HG03565 (cell line): Measurements from ENCODE around the gene KLHL30.

Experiments used
- ATAC-seq: cut with Tn5 transposase; IDR thresholded peaks from one replicate; pipeline ENCODE4 v1.9.1; 2021; ENCODE audit warnings: mild to moderate bottlenecking, moderate library complexity; ENCODE audit not compliant: unreplicated experiment

The KLHL30 gene

DNA sequence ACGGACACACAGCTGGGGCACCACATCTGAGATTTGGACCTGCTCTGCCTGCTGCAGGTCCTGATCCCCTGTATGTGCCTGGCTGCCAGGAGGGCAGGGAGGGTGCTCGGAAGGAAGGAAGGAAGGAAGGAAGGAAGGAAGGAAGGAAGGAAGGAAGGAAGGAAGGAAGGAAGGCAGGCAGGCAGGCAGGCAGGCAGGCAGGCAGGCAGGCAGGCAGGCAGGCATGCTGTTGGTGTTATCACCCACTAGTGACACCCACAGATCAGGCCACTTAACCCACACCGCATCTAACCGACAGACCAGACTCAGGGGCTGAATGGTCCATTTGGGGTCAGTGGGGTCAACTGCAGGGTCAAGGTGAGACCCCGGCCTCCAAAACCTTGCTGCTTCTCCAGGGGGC lies 5.8 kb downstream of the KLHL30 start:
- no peak for ATAC-seq

DNA sequence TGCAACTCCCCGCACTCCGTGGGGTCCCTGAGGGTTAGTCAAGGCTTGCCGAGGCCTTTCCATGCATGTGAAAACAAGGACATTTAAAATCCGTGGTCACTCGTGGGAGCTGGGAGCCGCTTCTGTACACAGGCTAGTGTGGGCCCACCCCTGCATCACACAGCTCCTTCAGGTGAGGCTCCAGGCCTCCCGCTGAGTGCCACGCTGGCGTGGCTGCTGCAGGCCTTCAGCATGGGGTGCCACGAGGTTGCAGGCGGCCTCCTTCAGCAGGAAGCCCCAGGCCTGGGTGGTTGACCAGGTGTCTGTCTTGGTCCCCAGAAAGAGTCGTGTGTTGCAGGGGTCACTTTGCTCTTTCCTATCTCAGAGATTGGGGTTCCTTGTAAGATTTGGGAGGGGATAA lies 6.6 kb downstream of the KLHL30 start:
- ATAC-seq: no peak

DNA sequence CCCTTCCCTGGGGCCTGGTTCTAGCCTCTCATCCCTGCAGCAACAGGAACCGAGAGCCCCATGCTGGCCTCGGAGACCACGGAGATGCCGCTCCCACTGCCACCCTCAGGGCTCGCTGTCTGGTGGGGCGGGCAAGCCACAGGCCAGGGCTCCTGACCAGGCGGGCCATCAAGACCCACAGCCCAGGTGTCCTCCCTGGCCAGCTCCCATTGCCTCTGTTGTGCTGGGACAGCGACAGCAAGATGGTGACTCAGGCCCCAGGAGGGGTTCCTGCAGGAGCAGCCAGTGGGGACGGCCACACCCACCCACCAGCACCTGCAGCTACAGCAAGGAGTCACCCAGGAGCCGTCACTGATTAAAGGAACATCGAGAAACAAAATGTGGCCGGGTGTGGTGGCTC lies 7.4 kb downstream of the KLHL30 start:
- no peak for ATAC-seq

DNA sequence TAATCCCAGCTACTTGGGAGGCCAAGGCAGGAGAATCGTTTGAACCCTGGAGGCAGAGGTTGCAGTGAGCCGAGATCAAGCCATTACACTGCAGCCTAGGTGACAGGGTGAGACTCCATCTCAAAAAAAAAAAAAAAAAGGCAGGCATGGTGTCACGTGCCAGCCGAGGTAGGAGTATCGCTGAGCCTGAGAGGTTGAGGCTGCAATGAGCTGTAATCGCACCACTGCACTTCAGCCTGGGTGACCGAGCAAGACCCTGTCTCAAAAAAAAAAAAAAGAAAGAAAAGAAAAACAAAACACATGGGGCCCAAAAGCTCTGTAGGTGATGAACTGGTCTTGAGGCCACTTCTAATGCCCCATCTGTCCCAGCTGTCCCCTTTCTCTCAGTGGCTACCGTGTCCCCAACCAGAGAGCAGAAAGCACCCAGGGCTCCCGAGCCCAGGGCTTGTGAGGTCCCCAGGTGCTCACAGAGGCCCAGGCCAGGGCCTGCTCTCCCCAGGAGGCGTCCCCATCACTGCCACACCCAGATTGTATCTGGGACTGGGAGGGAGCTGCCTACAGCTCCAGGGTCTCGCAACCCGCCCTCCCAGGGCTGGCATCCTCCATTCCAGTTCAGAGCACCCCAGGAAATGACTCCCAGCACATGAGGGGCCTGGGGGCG lies 8.5 kb downstream of the KLHL30 start:
- ATAC-seq: no peak

DNA sequence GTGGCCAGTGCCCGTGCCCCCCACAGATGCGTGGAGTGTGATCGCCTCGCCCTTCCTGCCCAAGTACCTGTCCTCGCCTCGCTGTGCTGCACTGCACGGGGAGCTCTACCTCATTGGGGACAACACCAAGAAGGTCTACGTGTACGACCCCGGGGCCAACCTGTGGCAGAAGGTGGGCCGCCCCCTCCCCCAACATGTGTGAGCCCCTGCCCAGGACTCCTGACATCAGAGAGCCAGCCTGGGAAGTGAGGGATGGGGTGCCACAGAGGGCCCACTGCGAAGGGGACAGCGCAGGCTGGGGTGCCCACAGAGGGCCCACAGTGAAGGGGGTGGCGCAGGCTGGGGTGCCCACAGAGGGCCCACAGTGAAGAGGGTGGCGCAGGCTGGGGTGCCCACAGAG lies 10.5 kb downstream of the KLHL30 start:
- no peak for ATAC-seq

DNA sequence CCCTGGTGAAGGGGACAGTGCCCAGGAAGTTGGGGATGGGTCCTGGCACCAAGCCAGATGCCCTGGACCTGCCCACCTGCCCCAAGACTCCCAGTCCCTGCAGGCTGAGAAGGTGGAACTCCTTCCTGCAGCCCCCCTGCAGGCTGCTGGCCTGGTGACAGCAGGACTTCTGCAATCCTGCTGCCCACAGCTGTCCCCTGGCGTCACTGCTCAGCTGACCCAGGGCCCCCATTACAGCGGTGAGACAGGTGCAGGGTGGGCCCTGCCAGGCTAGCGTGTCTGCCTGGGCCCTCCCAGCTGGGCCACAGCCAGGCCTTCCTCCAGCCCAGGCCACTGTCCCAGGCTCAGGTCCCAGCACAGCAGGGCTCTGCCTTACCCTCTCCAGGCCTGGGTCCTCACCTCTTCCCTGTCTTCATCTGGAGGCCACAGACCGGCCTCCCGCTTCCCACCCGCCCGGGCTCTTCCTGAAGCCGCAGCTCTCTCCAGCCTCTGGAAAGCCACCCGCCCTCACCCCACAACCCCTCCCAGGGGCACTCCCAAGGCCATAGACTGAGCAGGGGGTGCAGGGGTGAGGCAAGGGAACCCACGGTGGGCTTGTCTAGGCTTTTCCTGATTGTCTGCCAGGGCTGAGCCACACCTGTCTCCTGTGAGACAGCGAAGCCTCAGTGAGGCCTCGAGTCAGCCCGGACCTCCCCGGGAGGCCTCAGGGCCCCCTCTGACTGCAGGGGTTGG lies 11.5 kb downstream of the KLHL30 start:
- no peak for ATAC-seq

DNA sequence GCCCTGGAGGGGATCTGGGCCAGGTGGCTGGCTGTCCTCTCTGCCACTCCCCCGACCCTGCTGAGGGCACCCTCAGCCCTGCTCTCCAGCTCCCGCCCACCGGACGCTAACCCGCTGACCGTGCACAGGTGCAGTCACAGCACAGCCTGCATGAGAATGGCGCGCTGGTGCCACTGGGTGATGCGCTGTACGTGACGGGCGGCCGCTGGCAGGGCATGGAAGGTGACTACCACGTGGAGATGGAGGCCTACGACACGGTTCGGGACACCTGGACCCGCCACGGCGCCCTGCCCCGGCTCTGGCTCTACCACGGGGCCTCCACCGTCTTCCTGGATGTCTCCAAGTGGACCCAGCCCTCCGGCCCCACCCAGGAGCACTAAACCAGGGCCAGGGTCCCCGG lies 12.2 kb downstream of the KLHL30 start:
- no peak for ATAC-seq

DNA sequence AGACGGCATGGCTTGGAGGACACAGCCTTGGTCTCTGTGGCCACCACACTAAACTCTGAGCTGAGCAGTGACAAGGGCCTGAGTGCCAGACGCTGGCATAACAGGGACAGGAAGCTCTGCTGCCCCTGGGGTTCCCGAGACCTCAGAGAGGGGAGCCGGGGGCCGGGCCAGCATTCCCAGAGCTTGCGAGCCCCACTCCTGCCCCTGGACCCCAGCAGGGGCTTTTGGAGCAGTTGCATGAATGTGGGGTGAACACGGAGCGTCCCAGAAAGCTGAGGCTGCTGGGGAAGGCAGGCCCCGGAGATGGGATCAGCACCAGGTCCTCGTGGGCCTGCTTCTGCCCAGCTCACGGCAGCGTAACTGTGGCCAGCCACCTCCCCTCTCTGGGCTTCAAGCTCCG lies 12.7 kb downstream of the KLHL30 start:
- no peak for ATAC-seq

DNA sequence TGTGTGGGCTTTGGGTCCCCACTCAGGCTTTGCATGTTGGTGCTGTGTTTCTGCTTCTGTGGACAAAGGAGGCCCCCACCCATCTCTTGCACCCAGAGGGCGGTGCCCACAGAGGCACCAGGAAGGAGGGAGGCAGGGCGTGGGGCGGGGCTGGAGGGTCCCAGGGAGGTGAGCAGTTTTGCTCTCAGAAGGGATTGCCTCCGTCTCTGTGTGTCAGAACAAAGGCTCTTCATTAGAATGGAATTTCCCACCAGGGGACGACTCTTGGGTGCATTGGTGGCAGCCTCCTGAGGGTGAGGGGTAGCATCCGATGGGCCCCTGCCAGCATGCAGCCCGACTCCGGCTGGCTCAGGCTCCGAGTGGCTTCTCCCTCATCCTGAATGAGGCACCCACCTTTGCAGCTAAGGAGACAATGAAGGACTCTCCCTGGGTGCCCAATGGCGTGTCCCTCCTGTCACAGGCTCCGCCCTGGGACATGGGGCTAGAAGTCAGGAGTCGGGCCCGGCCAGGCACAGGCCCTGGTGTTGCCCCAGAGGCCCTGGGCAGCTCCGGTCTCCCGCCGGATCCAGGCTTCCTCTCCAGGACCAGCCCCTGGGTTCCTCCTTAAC lies 13.3 kb downstream of the KLHL30 start:
- ATAC-seq: no peak

DNA sequence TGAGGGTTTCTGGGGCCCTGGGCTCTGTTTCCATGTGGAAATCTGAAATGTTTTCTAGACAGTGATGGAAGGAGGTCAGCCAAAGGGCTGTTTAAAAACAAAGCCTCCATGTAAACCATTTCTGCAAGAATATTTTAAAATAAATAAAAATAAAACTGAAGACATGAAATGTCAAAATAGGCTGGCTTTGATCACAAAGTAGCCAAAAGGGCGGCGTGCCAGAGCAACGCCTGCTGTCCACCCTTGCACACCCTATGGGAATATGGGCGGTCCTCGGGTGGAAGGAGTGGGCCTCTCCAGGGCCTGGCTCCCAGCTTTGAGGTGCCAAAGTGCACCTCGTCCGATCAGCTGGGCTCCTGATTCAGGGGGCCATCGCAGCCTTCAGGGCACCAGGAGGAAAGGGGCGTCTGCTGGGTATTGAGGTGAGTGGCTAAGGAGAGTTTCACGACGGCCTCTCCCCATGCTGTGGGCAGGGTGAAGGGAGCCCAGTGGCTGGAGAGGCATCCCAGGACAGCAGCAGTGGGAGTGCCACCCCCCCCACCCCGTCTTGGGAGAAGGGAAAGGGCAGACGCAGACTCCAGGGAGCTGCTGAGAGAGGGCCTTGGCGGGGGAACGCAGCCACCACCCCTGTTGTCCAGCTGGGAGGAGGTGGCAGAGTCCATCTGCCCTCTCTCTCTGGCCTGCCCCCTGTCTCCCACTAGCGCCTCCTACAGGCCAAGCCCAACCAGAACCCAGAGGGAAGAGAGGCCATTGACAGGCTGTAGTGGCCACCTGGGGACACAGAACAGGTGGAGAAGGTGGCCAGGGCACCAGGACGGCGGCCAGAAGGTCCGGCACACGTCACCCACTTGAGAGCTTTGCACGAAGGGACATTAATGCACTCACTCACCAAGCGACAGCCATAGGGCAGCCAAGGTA lies 14.6 kb downstream of the KLHL30 start:
- ATAC-seq: no peak

DNA sequence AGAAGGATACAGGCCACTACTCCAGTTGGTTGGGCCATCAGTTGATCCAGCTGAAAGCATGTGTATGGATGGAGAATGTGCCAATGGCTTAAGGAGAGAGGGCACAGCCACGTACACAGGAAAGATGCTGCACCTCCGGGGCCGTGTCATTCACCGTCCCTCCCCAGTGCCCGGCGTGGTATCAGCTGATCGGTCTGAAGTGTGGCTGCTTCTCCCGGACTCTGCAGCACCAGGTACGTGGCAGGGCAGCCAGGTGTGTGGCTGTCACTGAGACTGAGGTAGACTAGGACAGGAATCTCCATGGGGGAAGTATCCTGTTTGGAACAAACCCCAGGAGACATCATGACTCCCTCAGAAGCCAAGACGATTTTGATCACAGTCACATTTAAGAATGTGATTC lies 16.1 kb downstream of the KLHL30 start:
- ATAC-seq: no peak

DNA sequence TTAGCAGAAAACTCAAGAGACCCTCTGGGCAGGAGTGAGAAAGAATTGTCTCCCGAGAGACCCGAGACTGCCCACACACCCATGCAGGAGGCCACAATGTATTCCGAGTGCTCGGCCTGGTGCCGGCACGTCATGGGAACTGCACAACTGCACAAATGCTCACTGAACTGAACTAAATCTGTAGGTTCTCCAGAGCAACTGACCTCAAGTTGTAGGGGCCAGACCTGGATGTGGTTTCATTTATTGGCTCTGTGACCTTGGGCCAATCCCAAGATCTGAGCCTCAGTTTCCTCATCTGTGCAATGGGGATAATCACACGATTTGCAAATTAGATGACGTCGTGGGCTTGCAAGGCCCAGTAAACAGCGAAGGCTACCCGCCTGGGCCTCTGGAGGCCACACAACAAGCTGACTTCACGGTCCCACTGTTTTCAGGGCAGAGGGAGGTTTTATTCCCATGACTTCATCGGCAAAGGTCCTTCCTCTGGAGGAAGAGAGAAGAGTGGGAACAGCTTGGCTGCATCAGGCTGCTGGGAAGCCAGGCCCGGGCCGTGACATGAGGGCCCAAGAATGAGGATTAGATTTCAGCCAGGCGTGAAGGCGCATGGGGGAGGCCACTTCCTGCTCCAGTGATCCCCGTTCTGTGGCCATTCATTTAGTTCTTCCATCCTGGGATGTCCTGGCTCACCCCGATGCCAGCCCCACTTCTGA lies 16.7 kb downstream of the KLHL30 start:
- ATAC-seq: no peak

DNA sequence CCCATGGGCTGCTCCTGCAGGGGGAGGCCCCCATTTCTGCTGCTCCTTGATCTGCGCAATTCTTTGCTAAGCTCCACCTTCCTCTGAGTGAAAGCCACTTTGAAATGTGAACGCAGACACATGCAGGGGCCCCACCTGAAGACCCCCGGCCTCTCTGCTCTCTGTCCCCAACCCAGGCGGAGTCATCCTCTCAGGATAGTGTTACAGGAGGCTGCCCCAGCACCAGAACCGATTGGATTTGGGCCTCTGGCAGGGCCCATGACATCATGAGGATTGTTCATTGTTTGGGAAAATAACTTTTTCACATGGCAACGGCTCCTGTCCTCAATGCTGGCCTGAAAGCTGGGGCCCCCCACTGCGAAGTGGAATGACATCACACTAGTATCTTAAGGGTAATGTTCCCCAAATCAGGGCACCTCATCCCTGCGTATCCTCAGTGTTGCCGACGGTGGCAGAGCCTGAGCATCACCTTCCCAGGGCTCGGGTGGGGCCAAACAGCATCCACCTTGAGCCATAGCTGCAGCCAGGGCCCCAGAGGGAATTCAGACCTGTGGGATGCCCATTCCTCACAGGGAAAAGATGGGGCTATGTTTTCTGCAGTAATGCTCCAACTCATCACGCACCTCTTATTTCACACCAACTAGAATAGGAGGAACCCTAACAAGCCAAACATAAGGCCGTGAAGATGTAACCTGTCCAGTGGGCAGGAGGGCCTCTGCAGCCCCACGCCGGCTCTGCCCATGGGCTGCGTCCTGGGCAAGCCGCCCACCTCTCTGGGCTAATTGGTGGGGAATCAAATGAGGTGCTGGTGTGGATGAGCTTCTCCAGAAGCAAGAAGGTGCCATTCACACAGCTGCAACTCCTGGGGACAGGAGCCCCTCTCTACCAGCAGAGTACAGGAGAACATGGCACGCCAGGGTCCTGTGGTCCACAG lies 17.6 kb downstream of the KLHL30 start:
- no peak for ATAC-seq

DNA sequence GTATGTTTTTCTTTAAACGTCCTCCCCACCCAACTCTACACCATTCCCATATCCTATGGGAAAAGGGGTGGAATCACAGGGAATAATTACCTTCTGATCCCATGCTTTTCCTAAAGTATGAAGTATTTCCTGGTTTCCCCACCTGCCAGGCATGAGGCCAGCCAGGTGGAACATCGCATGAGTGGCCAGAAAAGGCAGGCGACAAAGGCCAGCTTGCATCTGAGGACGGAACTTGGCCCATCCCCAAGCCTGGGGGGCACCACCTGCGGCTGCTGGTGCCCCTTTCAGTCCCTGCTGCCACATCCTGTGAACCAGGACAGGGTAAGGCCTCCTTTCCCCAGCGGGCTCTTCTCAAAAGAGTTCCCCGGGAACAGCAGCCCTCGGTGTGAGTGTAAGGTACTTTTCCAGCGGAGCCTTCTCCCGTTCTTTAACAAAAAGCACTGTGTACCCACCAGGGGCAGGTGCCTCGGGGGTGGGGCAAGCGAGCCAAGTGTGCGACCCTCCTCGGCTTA lies 19.1 kb downstream of the KLHL30 start:
- no peak for ATAC-seq

DNA sequence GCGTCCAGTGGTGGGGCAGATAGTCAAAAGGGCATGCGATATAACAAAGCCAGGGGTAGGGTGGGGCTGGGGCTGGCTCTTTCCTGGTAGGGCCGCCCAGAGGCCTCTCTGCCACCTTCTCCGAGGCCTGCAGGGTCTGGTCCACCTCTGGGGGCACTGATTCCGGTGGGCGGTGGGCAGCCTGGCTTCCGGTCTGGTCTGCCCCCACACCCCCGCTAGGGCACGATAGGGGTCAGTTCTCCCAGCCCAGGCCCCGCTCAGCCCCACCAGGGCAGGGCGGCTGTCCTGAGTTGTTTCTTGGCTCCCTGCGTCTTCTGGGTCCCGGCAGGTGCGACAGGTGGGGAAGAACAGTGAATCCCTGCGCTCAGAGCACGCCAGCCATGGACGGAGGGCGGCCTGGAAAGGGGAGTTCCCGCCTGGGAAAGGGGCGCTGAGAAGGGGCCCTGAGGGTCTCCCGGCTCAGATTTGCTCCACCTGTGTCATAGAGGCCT lies 19.6 kb downstream of the KLHL30 start:
- no peak for ATAC-seq

DNA sequence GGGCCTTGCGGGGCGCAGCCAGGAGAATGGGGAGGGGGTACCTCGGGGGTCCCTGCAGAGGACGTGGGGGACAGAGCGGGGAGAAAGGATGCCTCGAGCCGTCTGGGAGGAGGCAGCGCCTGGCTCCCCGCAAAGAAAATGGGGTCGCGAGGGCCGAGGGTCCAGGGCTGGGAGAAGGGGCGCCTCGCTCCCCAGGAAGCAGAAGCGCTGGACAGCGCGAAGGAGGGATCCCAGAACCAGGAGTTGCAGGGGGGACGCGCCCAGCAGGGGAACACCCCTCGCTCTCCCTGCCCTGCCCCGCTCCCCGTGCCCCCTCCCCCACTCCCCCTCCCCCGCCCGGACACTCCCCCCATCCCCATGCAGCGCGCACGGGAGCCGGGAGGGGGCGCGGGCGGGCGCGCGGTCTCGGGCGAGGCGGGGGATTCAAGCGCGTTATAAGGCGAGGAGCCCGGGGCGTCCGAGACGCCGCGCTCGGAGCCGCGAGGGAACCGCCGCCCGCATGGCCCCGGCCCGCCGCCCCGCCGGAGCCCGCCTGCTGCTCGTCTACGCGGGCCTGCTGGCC lies 20.1 kb downstream of the KLHL30 start, which contains the start of gene ERFE:
TSS of gene ERFE (plus strand) at position 462 of the 562 bp plus-strand sequence. CDS start at position 500, 38 bp downstream.
- ATAC-seq: no peak

DNA sequence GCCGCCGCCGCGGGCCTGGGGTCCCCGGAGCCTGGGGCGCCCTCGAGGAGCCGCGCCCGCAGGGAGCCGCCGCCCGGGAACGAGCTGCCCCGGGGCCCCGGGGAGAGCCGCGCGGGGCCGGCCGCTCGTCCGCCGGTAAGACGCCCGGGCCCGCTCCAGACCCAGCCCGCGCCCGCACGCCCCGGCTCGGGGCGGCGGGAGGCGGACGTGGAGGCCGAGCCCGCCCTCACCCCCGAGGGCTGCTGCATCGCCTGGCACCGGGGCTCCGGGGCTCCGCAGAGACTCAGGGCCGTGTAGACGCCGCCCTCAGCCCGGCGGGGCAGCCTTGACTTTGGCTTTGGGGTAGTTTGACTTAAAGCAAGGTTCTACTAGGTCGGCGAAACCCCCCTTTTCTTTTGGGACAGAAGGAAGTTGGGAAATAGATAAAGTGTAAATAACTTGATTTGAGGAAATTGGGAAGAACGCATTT lies 20.6 kb downstream of the KLHL30 start:
- ATAC-seq: no peak

DNA sequence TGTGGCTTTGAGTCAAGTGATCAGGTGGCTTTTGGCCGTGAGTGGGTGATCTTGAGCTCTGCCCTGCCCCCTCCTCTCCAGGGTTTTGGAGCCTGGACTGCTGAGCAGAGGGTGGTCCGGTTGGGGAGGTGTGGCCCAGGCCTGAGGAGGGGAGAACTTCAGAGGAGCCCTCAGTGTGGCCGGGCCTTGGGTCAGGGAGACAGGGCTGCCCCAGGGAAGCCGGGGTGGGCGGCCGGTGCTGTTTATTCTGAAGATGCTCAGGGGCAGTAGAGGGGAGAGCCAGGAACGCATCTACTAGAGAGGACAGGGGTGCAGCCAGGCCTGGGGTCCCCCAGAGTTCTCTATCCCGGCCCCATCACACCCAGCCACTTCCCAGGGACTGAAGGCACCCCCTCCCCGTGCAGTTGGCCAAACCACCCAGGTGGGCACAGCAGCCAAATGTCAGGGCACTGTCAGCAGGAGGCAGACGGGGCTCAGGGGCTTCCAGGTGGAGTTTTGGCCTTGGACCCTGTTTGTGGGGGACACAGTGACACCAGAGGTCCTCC lies 21.3 kb downstream of the KLHL30 start:
- ATAC-seq: no peak
